ENCODE results near the gene FAM83D.

GRCh38 chr20:38946836-38947235 is 20.6 kb downstream of the FAM83D start:
- TF ChIP-seq CTCF (conservative IDR thresholded peaks at IDR 0.05 in 1 of 2, IDR thresholded peaks at IDR 0.05 in 1 of 2; ENCODE audit: extremely low read depth in 1 of 2, insufficient read depth in 1 of 2, low read depth in 1 of 2, low read length in 2 of 2), result no peak
- TF ChIP-seq EZH2 (IDR thresholded peaks at IDR 0.05; ENCODE audit: borderline replicate concordance, low read length), result no peak

All from mammary epithelial cell (primary cell).